Chondrocyte (in vitro differentiated cells): ENCODE results near the gene DLL3. TPM values are rescaled to one million over a fixed set of nuclear protein-coding genes. Genes with fewer than 3 reads are reported as not detected.

Source experiments
- DNase-seq: peaks from one replicate; pipeline ENCODE4 v3.0.0; 2021; ENCODE audit warnings: mixed read lengths, low spot score
- H3K27ac Mint-ChIP-seq: one replicate; pipeline ENCODE4 v1.8.0; 2021; ENCODE audit warnings: mild to moderate bottlenecking, moderate library complexity, mixed read lengths; ENCODE audit not compliant: unreplicated experiment
- H3K27me3 Mint-ChIP-seq: 2 replicates; pipeline ENCODE4 v1.8.0; 2021; ENCODE audit warnings: low read depth, mixed read lengths
- H3K36me3 Mint-ChIP-seq: 2 replicates; pipeline ENCODE4 v1.8.0; 2021; ENCODE audit warnings: low read depth, mixed read lengths
- H3K4me1 Mint-ChIP-seq: 2 replicates; pipeline ENCODE4 v1.8.0; 2021; ENCODE audit warnings: low read depth, mild to moderate bottlenecking, mixed read lengths
- H3K4me3 Mint-ChIP-seq: one replicate; pipeline ENCODE4 v1.8.0; 2021; ENCODE audit warnings: mild to moderate bottlenecking, moderate library complexity, mixed read lengths; ENCODE audit not compliant: unreplicated experiment
- H3K9me3 Mint-ChIP-seq: 2 replicates; pipeline ENCODE4 v1.8.0; 2021; ENCODE audit warnings: low read depth, mixed read lengths
- CTCF ChIP-seq: fragments of 200-600 bp; sonication (generic); IDR thresholded peaks from 2 replicates; pipeline ENCODE4 v1.5.0; 2021; ENCODE audit warnings: antibody characterized with exemption, mild to moderate bottlenecking, moderate library complexity
- total RNA-seq: library from RNA; stranded (reverse); gene quantifications from 3 replicates; pipeline ENCODE4 v1.2.1, GENCODE V29; 2021

DLL3 gene
- total RNA-seq, 1 donor from 2014 or later, result 1.3 TPM

DNA sequence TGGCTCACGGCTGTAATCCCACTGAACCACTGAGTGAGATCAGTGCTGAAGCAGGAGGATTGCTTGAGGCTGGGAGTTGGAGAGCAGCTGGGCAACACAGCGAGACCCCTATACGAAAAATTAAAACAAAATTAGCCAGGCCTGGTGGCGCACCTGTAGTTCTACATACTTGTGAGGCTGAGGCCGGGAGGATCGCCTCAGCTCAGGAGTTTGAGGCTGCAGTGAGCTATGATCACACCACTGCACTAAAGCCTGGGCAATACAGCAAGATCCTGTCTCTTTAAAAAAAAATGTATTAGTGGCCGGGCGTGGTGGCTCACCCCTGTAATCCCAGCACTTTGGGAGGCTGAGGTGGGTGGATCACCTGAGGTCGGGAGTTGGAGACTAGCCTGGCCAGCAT lies 9.9 kb downstream of the DLL3 start:
- Mint-ChIP-seq H3K27me3 (peaks cover 15% of the 10 kb centered on the region), H3K36me3 (no peaks in the 10 kb centered on the region), H3K4me1 (peaks cover 14% of the 10 kb centered on the region), H3K9me3 (no peaks in the 10 kb centered on the region), H3K27ac (no peak overlapping the region), H3K4me3 (no peak overlapping the region)
- TF ChIP-seq CTCF, result no peak
- DNase-seq, result no peak

DNA sequence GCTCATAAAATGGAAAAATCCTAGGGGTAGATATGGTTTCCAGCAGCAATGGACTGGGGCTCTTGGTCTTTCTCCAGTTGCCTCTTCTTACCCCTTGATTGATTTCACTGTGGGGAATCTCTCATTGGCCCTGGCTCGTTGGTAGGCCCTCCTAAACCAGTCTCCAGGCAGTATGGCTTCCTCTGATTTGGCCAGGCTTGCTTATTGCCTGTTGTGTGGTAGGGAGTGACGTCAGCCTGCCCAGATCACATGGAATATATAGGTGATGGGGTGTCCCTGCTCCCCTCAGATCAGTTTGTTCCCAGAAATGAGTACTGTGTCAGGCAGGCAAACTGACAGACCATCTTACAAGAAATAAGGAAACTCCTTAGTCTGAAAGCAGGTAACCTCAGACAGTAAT lies 10.5 kb downstream of the DLL3 start:
- H3K4me1 Mint-ChIP-seq, result peaks cover 14% of the 10 kb centered on the region
- H3K9me3 Mint-ChIP-seq, result no peaks in the 10 kb centered on the region
- H3K4me3 Mint-ChIP-seq, result no peak overlapping the region
- H3K36me3 Mint-ChIP-seq, result no peaks in the 10 kb centered on the region
- no peak for TF ChIP-seq CTCF
- H3K27me3 Mint-ChIP-seq, result peaks cover 18% of the 10 kb centered on the region
- H3K27ac Mint-ChIP-seq, result no peak overlapping the region
- no peak for DNase-seq

DNA sequence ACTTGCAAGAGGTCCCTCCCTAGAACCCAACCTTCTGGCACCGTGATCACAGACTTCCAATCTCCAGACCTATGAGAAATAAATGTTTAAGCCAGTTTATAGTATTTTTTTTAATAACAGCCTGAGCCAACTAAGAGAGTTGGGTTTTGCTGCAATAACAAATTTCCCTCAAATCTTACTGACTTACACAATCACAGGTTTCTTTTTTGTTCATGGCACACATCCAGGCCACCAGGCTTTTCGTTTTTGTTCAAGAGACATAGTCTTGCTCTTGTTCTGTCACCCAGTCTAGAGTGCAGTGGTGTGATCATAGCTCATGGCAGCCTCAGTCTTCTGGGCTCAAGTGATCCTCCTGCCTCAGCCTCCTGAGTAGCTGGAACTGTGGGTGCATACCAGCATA lies 14.2 kb downstream of the DLL3 start:
- Mint-ChIP-seq H3K9me3 (no peaks in the 10 kb centered on the region), H3K27me3 (peaks cover 38% of the 10 kb centered on the region), H3K36me3 (peaks cover 5% of the 10 kb centered on the region), H3K4me3 (no peak overlapping the region), H3K4me1 (peaks cover 16% of the 10 kb centered on the region), H3K27ac (no peak overlapping the region)
- no peak for TF ChIP-seq CTCF
- DNase-seq, result no peak

- peak; percentile 29 for TF ChIP-seq CTCF
- peak within 1 kb of the TSS; percentile 58 for H3K4me3 Mint-ChIP-seq
- peaks cover 14% of the 10 kb centered on the region for H3K4me1 Mint-ChIP-seq
- H3K27me3 Mint-ChIP-seq, result peaks cover 41% of the 10 kb centered on the region
- peak; percentile 54 for DNase-seq
- H3K27ac Mint-ChIP-seq, result peak within 1 kb of the TSS; percentile 49
- H3K9me3 Mint-ChIP-seq, result no peaks in the 10 kb centered on the region
- H3K36me3 Mint-ChIP-seq, result peaks cover 5% of the 10 kb centered on the region
These were observed 16.2 kb downstream of the DLL3 start, which contains the start of gene SELENOV for GRCh38 chr19:39514840-39515550. SELENOV (plus strand) TSS chr19:39515139; CDS start chr19:39515213, 74 bp downstream.

DNA sequence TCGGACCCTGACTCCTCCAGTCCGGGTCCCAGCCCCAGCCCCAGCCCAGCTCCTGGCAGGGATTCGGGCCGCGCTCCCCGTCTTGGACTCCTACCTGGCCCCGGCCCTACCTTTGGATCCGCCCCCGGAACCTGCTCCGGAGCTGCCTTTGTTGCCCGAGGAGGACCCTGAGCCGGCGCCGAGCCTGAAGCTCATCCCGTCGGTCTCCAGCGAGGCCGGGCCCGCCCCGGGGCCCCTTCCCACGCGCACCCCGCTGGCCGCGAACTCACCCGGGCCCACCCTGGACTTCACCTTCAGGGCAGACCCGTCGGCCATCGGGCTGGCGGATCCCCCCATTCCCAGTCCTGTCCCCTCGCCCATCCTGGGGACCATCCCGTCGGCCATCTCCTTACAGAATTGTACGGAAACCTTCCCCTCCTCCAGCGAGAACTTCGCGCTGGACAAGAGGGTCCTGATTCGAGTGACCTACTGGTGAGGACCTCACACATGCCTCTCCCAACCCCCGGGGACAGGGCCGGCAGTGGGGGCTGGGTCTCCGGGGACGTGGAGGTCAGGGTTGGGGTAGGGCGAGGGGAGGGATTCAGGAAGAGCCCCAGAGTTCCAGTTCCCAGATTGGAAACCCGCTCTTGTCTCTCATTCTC lies 16.9 kb downstream of the DLL3 start:
- TF ChIP-seq CTCF, result no peak
- Mint-ChIP-seq H3K4me3 (peak overlapping the region; percentile 58), H3K9me3 (no peaks in the 10 kb centered on the region), H3K36me3 (peaks cover 5% of the 10 kb centered on the region), H3K27ac (peak overlapping the region; percentile 49), H3K27me3 (peaks cover 41% of the 10 kb centered on the region), H3K4me1 (peaks cover 14% of the 10 kb centered on the region)
- peak; percentile 90 for DNase-seq
